Measurements from ENCODE around the gene ZNF175.

DNA sequence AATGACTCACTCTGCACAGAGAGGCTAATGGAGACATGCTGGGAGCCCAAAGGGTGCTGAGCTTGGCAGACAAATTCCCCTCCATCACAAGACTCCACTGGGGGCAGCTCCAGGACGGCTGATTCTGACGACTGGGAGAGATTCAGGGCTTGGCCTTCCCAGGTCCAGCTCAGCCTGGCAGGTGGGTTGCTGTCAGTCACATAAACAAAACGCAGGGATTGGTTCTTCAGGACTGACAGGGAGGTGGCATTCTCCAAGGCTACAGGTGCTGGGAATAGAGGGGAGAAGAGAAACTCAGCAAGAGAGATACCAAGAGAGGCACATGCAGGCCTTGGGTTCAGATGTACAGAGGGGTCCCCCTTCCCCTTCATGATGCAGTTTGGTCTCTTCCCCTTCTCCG lies 10.7 kb upstream of the ZNF175 start:
- TF ChIP-seq CTCF (IDR thresholded peaks at IDR 0.05): no peak
- TF ChIP-seq POLR2A (IDR thresholded peaks at IDR 0.05): no peak
